Breast epithelium (tissue), 3 donors: ENCODE results near the gene FEN1.

ENCODE experiments used
- CTCF ChIP-seq, 3 donors: fragments of 450-650 bp; IDR thresholded peaks; one replicate each; pipeline ENCODE4 v1.5.1; 2016 to 2017; ENCODE audit warnings: antibody characterized with exemption in 3 of 3, mild to moderate bottlenecking in 3 of 3, moderate library complexity in 3 of 3
- POLR2A ChIP-seq: fragments of 450-650 bp; IDR thresholded peaks from one replicate; pipeline ENCODE4 v1.6.1; 2016; ENCODE audit warnings: antibody characterized with exemption, mild to moderate bottlenecking, moderate library complexity
- POLR2AphosphoS5 ChIP-seq, 3 donors: sonication (generic); formaldehyde crosslinking; IDR thresholded peaks; one replicate each; pipeline ENCODE4 v1.6.1; 2017; ENCODE audit warnings: antibody characterized with exemption in 3 of 3

DNA sequence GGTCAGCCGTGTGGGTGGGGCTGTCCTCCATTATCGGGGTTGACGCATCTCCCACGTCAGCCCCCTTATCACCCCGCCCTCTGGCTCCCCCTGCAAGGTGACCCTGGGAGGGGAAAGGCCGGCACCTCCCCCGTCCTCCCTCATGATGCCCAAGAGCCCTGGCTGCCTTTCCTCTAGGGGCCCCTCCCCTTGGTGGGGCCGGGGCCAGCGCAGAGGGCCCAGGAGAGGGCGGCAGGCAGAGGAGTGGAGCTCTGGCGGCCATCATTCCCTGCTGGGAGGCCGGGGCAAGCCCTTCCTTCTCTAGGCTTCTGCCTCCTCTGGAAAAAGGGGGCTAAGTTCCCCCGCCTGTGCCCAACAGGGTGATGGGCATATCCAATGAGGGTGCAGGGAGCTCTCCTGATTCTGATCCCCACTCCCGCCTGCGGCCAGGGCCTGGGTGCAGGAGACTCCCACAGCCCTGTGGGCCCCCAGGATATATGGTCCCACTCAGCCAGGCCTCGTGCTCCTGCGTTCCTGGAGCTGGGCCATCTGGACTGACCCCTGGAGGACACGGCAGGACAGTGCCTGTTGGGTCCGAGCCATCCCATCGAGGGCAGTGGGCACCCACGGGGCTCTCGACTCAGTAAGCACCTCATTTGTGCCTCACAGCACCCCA, 28.0 kb upstream of the FEN1 start:
- no peak for TF ChIP-seq CTCF (IDR thresholded peaks at IDR 0.05)
- no peak for TF ChIP-seq POLR2AphosphoS5 (IDR thresholded peaks at IDR 0.05)
- TF ChIP-seq POLR2A, result no peak
